Activated CD4-positive, CD25-positive, alpha-beta regulatory T cell treated with anti-CD3 and anti-CD28 coated beads, Interleukin-2, amount 50 U/mL, for 72 hours (primary cell): ENCODE data around the gene THRA.

Experiments used
- DNase-seq: peaks from one replicate; pipeline ENCODE4 v3.0.0; 2021

The THRA gene

DNA sequence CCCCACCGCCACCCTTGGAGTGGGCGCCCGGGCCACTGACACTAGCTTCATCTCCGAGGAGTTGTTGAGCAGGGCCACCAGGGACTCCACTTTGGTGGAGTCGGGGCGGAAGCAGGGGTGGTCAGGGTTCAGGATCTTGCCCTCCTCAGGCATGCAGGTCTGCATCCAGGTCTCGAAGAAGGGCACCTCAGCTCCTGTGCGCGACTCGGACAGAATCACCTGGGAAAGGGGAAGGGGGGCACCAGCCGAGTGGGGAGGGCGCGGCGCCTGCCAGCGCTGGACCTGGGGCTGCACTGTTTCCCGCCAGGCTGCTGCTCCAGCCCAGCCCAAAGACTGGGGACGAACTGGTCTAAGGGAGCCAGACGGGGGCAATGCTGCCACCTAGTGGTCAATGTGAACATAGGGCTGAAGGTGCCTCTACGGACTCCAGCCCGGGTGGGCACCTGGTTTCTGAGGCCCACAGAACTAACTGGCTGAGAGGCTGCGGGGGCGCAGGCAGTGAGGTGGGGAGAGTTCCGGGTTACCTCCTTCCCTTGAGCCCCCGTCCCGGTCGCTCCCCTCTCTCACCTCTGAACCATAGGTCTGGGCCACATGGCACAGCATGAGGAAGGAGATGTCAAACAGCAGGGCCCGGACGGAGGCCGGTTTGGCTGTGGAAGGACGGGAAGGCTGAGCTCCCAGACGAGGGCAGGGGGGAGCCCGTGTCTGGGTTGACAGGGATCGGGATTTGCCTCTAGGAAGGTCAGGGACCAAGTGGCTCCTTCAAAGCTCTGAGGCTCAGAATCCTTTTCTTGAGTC, 35.8 kb upstream of the THRA start:
- peak; percentile 73 for DNase-seq

DNA sequence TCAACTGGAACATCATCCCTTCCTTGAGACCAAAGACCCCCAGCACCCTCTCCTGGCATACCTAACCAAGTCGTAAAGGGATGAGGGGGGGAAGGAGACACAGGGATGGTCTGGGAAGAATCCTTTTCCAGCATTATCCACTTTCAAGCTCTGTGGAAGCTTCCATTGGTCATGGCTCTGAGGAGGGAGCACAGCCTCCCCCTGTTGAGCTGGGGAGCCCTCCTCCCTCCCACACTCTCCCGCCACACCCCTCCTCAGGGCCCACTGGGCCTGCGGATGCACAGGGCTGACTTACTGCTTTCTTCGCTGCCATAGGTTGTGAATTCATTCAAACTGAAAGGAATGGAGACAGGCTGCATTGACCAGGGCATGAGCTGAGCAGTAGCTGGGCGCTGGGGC, 35.2 kb upstream of the THRA start:
- no peak for DNase-seq

DNA sequence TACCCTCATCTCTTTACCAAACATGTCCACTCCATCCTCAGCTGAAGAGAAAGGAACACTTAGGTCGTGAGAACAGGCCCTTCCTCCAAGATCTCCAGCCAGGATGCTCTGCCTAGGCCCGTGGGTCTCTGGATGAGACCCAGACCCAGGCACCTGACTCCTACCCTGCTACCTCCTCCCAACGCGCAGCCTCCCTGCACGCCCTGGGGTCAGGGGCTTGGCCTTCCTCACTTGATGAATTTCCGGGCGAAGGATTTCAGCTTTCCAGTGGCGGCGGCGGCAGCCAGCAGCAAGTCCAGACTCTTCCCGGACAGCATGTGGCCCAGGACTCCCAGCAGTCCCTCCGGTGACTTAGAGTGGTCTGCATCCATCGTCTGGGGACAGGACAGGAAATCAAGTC, 34.2 kb upstream of the THRA start:
- no peak for DNase-seq

DNA sequence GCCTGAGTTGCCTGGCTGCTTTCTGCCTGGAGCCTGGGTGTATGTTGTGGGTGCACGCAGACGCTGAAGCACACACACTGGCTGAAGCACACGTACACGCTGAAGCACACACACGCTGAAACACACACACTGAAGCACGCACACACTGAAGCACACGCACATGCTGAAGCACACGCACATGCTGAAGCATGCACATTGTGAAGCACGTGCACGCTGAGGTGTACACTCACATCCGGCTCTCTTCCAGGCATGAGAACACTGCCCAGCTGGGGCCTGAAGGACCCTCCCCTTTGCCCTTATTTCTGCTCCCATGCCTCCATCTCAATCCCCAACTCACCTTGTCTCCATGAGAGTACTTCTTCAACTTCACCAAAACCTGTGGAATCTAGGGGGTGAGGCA, 31.1 kb upstream of the THRA start:
- DNase-seq, result no peak

DNA sequence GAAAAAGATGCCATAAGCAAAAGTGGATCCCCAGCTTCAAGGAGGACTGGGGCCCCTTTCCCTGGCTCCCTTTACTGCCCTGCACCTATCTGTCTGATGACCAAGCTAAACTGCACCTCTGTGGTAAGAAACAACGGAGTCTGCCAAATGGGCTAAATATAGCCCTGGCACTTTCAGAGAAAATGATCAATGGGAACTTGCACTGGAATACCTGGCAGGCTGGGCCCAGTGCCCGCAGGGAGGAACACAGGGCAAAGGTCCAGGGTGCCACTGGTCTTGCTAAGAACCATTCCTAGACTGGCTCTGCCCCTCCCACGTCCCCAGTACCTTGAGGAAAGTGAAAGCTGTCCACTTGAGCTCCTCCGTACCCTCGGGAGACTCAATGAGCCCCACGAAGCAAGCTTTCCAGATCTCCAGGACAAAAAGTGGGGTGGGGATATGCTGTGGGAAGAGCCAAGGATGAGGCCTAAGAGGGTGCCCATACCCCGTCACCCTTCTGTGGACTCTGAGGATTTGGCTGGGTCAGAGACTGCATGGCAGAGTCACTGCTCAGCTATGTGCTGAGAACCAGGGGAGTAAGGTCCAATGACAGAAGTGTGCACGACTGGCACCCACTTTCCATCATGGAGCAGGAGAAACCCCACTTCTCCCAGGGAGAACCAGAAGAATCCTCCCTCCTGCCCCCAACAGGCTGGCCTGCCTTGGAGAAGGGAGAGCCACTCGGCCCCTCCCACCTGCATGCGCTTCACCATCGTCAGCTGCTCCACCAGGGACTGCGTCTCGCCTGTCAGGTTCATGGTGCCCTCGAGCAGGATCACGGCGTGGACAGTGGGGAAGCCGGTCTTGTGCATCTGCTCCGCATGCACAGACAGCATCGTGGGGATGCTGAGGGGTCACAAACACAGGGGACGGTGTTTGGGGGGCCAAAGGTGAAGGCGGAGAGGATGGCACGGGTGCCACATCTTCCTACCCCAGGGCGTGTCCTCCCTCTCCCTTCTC, 30.1 kb upstream of the THRA start:
- no peak for DNase-seq

DNA sequence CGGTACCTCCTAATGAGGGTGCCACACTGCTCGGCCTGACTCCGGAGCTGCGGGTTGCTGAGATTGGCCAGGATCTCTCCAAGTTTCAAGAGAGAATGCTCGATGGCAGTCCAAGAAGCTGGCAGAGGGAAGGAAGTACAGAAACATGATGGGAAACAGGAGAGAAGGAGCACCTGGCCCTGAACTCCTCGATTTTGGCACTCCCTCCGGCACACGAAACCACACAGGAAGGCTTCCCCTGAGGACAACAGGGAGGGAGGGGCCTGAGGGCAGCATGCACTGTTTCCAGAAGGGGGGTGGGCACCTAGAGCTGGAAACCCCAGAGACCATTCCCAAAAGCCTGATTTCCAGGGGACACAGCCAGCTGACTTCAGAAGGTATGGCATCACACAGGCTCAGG, 29.4 kb upstream of the THRA start:
- DNase-seq, result no peak

DNA sequence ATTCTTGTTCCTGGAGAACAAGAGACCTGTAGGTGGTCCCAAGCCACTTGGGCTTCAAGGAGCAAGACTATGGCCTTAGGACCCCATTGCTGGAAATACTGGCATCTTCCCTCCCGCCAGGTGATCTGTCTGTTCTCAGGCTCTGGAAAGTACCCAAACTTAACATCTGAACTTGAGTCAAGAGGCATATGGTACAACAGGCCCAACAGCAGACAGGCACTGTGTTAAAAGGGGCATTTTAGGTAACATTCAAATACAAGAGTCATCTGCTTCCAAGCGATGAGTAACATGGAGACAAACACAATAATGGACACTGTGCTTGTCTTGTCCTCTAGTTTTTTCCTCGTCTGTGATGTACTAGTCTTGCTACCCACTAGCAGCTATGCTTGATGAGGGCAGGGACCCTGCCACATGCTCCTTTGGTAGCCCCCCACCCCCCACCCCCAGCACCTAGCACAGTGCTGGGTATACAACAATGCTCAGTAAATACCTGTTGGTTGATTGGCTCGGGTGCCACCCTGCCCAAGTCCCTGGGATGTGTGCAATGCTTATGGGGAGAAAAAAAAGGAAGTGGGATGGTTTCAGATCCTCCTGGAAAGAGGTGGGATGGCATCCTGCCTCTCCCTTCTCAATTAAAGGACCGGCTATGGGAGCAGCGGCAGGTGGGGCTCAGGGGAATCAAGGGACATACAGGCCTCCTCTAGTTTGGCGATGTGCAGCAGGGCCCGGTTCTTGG, 28.2 kb upstream of the THRA start:
- DNase-seq, result no peak

DNA sequence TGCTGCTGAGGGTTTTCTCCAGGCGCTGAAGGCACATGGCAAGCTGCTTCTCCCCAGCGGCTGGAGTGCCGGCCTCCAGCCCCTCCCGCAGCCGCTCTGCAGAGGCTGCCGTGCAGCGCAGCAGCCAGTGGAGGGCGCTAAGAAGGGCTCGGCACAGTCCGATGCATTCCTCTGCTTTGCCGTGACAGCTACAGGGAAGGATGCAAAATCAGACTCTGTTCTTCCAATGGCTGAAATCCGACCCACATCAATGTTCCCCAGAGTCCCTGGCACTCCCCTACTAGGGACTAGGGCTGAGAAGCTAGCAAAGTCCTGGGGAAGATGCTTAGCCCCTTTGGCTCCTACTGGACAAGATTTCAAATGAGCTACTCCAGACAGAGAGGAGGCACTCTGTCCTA, 27.6 kb upstream of the THRA start:
- DNase-seq, result no peak

DNA sequence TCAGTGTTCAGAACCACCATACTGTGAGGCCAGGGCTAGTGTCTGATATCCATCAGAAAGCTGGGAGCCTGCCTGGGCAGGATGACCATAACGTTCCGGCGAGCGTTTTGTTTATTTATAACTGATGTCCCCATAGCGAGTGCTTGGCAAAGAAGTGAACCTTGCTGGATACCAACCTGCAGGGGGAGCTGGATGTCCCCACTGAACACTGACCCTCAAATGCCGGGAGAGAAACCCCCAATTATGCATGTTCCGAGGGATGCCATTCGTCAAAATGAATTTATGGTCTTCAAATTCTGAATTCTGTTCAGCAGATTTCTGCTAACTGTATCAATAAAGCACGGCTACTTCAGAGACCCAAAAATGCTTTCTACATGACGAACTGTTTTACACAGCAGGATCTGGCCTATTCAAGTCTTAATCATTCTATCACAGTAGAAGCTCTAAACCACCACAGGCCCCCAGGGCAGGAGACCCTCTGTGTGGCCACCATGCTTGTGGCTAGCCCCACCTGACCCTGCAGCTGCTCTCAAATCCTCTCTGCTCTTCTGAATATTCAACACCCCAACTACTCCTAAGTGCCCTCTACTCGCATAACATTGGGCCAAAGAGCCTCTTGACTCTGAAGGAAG, 23.8 kb upstream of the THRA start:
- DNase-seq, result no peak

DNA sequence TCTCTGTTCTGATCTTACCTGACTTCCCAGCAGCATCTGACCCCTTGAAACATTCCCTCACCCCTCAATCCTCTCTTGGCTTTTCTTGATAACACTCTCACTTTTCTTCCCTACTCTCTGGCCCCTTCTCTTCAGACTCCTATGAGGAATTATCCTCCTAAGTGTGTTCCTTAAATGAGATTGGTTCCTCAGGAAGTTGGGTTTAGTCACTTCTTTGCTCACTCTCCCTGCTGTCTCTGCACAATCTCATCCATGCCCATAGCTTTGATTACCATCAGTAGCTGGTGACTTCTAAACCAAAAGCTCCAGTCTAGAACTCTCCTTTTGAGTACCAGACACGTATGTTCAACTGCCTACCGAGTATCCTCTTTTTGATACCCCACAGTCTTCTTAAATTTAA, 21.6 kb upstream of the THRA start:
- DNase-seq, result no peak

DNA sequence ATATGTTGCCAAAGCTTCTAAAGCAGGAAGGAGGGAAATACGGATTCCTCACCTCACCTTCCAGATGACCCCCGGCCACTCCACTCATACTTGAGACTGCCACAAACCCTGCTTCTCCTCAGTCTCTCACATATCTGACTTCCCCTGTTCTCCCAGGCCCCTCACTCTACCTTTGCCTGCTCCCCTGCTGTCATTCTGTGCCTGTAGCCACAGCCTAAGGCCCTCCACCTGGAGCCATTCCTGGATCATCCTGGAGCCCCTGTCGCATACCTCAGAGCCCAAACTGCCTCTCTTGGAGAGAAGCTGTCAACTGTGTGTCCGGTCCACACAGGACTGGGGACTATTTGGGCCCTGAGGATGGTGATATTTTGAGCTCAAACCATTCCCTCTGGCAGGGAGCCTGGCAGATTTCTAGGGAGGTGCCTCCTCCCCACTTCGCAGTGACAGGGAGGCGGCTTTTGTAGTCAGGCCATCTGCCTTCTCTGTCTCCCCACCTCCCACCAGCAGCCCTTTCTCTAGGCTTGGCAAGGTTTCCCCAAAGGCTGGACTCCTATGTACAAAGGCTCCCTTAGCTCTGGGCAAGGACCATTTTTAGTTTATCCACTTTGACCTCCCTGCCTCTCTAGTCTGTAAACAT, 6.3 kb upstream of the THRA start:
- no peak for DNase-seq

DNA sequence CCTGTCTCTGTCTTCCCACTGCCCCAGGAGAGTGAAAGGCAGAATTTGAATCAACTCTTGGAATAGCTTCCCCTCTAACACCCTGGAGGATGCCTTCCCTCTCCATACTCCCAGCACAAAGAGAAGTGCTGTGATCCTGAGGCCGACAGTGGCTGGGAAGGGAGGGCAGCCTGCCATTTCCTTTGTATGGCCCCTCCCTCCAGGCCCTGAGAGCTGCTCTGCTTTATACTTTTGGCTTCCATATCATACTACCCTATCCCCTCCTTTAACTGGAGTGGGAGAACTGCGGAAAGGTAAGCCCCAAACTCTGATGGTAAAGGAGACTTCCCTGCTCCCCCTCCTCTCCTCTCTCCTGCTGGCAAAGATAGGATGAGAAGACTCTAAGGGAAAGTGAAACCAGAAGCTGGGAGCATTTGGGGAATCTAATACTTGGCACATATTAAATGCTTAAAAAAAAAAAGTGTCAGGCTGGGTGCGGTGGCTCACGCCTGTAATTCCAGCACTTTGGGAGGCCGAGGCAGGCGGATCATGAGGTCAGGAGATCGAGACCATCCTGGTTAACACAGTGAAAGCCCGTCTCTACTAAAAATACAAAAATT, 4.5 kb upstream of the THRA start:
- DNase-seq, result no peak

DNA sequence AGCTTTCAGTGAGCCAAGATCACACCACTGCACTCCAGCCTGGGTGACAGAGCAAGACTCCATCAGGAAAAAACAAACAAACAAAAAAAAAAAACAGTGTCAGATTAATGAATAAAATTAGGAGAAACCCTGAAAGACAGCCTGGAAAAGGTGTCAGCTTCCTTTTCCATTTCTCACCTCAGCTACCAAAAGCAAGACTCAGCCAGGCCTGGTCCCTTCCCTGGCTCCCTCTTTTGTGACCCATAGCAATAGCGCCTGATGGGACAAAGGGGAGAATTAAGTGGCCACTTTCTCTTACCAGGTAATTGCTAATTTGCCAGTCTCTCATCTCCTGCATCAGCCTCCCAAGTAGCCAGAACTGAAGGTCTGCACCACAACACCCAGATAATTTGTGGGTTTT, 3.9 kb upstream of the THRA start:
- DNase-seq, result no peak

DNA sequence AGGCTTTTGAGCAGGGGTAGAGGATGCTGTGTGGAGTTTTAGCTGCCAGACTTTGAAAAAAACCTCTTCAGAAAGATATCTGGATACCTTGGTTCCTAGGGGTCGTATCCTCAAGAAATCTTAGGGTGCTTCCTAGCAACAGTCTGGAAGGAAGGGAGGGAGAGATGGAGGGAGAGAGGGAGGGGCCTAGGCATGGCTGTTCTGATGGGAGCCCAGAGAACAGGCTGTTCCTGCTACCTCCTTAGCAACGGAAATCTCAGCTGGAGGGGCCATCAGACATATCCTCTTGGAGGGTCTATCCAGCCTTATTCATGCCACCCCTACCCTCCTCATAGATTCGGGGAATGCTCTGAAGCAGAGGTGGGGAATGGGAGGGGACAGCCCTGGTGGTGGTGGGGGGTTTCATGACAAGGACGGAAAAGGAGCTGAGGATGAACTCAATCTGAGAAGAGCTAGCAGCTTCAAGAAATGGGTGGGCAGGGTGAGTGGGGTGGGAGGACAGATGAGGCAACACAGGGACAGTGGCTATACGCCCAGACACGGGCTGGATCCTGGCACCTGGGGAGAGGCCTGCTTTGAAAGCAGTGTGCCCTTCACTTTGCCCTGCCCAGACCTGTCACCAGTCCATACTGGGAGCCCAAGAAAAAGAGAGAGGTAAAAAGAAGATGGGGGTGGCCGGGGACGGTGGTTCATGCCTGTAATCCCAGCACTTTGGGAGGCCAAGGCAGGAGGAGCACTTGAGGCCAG, 2.9 kb upstream of the THRA start:
- no peak for DNase-seq

DNA sequence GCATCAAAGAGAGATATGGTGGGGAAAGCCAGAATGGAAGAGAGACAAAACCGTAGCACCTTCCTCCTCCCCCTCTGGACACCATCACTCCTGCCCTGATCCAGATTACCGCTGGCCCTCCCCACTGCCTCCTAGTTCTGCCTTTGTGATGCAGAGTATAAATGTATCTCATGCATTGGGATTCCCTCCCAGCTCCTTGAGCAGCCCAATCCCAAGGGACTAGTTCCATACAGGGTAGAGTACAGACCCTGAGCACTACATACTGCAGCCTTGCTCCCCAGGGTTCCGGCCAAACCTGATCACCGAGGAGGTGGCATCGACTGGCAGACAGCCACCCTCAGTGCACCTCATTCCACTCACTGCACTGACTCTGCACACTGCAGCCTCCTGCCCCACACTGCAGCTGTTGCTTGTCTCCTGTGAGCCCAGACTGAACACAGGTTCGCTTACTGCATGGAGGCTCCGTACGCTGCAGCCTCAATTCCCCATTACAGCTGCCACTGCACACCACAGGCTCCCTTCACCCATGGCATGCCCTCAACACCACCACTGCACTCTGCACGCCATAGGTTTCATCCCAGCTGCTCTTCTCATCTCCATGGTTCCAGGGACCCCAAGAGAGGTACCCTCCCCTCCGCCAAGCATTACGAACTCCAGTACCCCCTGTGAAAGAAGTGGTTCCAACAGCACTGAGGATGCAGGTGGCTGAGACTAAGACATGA, 1.7 kb upstream of the THRA start:
- no peak for DNase-seq

DNA sequence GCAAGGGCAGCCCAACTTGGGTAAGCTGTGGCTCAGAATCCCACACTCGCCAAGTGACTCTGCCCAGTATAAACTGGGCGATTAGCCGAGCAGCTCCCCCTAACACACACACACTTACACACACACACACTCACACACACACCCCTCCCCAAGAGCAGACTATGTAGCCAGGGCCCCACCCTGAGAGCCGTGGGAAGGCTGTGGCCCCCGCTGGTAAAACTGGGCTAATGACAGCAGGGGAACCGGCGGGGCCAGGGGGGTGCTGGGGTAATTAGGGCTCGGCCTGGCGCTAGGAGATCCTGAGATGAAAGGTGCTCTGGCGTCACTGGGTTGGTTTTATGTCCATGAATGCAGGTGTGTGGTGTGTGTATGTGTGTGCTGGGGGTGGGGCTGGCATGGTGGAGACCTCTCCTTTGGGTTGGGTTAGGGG, 1.1 kb upstream of the THRA start:
- DNase-seq, result no peak

DNA sequence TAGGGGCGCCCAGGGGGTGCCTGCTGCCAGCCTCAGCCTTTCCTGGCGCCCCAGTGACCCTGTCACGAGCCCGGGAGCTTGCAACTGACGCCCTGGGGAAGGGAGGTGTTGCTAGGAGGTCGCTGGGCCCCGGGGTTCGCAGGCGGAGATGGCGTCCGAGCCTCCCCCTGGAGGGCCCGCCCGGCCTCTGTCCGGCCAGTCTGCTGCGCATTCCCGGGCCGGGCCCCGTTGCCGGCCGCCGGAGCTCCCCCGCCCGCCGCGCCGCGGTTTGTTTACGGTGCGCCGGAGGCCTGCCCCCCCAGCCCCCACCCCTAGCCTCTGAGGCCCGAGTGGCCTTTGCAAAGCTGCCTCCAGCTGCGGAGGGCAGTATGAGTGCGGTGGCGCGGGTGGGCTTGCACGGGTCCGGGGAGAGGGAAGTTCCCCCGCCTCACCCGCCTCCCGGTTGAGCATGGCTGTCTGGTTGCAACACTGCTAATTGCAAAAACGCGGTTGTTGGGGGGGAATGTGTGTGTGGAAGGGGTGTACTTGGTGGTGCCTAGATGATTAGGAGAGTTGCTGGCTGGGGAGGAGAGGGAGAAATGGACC, 514 bp downstream of the THRA start:
- no peak for DNase-seq

DNA sequence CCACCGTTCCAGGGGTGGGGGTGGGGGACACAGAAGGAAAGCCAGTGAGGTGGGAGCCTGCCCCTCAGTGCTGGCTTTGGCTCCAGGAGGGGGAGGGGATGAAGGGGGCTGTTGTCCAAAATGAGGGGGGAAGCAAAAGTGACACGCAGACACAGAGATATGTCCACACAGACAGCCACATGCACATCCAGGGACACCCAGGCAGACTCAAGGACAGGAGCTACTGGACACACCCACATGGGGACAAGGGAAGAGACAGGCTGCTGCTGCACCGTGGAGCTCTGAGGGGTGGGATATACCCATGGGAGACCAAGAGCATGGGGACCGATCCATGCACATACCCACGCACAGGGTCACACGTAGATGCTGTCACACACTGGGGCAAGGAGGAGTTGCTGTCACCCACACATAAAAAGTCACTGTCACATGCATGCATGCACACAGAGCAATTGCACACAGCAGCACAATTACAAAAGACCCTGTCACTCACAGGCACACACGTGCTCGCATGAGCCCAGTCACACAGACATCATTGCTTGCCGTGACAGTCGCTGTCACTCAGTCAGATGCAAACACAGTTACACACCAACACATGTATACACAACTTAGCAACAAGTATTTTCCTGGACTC, 1.3 kb downstream of the THRA start:
- no peak for DNase-seq

DNA sequence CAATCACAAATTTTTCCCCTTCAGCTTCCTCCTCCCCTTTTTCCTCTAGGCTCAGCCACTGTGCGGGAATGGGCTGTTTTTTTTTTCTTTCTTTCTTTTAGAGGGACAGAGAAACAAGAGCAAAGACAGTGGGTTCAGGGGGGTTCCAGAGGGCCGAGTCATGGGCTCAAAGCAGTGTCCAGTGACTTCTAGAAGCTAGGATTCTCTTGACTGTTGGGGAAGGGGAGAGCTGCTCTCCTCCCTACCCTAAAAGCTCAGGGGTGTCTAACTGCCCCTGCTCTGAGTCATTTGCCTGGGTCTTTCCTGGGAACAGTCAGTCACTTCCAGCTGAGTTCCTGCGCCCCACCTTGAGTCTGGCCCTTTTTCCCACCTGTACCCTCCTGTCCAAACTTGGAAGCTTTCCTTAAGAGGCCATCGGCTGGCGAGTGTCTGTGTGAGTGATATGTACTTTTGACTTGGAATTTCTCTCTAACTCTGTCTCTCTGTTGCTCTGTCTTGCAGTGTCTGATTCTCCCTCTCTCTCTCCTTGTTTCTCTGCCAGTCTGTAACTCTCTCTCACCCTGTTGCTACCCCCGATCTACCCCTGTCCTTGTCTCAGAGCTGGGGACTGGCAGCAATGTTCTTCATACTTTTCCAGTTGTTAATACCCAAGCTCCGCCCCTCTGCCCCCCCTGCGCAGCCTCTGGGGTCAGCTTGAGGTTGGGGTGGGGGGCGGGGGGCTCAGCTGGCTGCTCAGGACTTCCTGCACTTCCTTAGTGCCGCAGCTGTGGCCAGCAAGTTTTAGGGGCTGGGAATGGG, 2.4 kb downstream of the THRA start:
- no peak for DNase-seq
